NK-92 (cell line): ENCODE data around the gene FEZ2.

Experiments used
- DNase-seq: peaks from one replicate; lab custom pipeline; 2025; ENCODE audit not compliant: unreplicated experiment; lab: John Stamatoyannopoulos, UW

FEZ2 gene

GRCh38 chr2:36534275-36534799, 63.6 kb downstream of the FEZ2 start:
- no peak for DNase-seq

DNA sequence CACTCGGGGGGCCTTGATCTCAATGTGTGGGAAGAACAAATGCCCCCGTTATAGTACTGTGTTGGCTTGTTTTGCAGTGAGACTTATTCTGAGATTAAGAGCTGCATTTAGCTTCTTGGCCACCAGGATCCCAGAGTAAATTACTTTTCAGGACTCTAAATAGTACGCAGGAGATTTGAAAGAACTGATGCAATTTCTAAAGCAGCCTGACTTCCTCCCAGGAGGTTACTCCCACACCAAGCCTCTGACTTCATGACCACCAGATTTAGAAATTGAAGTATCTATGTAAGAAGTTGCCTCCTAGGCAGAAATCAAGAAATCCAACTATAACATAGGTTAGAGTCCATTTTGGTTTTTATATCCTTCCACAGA, 67.0 kb downstream of the FEZ2 start:
- no peak for DNase-seq

GRCh38 chr2:36530178-36530982, 67.6 kb downstream of the FEZ2 start:
- no peak for DNase-seq

- DNase-seq, result no peak
Observed at GRCh38 chr2:36528766-36529392, 69.1 kb downstream of the FEZ2 start.

DNA sequence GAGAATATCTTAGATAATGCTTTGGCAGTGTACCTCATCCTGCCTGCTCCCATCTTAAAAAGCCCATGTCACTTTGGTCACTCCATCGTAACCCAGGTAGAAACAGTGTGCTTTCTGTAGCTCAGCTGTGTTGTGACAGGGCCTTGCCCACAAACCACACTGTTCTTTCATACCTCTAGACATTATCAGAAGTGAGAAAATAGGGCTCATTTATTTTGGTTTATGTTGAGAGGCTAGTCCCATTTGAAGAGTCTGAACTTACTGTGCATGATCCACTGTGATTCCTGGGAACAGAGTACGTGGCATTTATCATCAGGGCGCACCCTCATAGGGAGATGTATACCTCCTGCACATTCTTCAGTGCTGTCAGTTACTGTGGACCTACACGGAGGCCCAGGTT, 69.7 kb downstream of the FEZ2 start:
- DNase-seq, result no peak

DNA sequence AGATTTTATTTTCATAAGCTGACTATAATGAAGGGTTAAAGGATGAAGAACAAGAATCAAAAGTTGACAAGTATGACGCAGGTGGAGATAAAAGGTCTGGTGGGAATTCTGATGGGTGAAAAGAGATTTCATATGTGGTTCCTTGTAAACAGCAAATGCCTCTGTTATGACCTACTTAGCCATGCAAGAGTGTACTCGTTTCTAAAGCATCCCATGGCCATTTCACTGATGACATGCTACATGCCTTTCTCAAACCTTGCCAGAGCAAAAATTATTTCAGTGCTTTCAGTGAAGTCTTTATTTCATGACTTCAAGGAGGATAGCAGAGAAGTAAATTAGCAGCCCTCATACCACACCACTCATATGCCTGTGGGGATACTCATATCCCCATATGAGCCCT, 71.7 kb downstream of the FEZ2 start:
- DNase-seq, result no peak

DNA sequence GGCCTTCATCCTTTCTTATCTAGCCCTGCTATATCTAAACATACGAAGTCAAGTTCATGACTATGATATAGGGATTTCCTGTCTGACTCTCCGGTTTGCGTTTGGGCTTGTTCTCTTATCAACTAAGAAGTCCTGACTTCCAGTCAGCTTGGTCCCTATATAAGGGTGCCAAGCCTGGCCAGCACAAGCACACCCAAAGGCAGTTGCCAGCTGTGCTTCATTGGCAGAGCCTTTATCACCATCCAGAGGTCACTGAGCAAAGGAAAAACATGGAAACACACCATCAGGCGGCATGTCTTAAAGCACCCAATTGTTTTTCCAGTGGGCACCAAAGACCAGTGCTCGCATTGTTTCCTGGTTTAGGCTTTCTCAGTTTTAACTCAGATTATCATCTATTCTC, 72.7 kb downstream of the FEZ2 start:
- DNase-seq, result no peak

DNA sequence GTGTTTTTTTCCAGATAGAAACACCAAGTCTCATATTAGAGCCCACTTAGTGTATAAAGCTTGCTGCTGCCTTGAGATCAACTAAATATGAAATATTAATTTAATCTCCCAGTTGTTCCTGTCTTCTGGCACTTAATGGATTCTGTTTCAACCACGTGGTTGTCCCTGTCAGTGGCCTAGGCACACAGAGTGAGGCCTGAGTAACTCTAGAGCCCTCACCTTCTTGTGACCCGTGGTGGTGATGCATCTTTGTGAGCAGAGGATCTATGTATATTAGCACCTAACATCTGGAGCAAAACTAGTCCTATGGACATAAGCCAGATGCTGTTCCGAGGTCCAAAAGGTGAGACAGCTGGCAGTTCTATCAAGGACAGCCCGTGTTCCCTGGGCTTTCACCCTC, 74.8 kb downstream of the FEZ2 start:
- no peak for DNase-seq

- no peak for DNase-seq
Observed at GRCh38 chr2:36520431-36520830, 77.5 kb downstream of the FEZ2 start.

DNA sequence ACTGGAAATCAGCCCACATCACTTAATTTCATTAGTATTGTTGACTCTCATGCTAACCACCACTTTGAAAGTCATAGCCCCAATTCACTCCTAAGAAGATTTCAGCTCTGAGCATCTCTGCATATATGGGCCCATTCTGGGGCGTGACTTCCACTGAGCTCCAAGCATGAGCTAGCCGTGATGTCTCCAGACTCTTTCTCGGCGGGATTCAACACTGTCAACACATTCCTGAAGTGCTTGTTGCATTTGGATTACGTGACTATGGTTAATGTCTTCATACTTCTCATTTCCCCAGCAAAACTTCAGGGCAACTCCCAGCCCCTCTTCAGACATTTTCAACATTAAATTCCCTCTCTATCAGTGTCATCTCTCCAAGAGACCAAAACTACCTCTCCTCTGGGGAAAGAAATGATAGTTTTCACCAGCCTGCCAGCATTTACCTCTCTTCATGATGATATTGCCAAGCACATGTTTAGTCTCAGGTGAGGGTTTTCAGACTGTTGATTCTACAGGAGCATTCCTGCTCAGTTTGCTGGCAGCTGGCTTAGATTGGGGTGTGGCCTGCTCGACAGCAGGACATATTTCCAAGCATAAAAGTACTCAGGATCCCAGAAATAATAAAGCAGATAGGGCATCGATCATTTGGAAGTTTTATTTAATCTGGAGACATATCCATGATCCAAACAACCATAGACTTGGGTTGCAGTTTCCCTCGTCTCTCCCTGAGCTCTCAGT, 81.7 kb downstream of the FEZ2 start:
- no peak for DNase-seq

DNA sequence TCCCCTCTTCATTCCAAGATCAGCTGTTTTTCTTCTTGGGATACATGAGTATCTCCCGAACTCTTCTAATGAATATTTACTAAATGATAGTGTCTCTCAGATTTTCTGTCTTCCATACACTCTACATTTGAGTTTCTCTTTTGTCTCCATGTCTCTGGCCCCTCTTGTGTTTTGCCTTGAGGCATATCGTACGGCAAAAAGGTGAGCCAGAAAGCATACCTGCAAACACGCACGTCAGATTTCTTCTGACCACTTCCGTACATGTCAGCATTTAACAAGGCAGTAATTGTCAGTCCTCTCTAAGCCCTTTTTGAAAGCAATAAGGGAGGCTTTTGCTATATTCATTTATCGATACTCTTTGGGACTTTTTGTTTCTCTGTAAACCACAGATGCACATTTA, 82.4 kb downstream of the FEZ2 start:
- DNase-seq, result no peak

DNA sequence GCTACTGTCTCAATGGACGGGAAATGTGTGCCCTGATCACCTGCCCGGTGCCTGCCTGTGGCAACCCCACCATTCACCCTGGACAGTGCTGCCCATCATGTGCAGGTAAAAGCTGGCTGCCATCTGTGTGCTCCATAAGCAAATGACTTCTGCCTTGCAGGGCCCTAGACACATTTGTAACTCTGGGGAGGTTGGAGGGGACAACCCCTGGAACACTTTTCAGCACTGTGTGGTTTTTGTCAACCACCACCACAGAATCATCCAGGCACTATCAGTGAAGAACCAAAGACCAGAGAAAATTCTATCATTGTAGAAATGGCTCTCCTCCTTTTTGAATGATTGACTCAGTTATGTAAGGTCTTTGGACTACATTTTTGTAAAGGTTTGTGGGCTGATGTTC, 84.3 kb downstream of the FEZ2 start:
- no peak for DNase-seq

DNA sequence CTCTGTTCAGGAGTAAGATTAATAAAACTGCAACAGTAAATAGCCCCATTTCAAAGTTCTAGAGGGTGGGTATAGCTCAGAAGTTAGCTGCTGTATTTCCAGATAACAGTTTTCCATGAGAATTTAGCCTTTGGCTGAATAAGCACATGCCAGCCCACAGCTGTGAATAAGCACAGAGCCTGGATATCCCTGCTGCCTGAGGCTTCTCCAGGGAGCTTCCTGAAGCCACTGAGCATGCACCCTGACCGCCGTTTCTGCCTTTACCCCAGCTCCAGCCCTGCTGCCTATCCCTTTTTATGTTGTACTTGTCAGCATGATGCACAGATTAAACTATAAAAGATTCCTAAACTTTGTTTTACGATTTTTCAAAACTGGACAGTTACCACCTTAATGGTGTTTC, 85.3 kb downstream of the FEZ2 start:
- no peak for DNase-seq

GRCh38 chr2:36511858-36512603, 85.9 kb downstream of the FEZ2 start:
- no peak for DNase-seq

- no peak for DNase-seq
Observed at GRCh38 chr2:36509075-36509474, 88.9 kb downstream of the FEZ2 start.

DNA sequence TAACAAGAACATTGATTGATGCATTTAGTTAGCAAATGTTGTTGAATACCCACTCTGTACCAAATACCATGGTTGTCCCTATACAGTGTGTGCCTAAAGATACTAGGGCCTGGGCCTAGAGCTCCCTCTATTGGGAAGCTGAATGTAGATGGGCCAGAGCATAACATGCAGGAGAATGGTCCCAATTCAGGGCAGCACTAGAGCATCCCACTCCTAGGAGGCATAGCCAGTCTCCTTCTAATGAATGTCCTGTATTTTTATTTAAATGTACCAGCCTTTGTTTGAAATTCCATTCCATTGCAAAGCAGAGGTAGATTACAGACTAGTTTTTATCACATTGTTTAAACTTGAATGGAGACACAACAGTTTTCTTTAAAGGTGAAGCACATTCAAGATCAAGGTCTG, 90.6 kb downstream of the FEZ2 start:
- DNase-seq, result no peak
